Hepatic stellate cell (primary cell): Measurements from ENCODE around the gene ETV6.

Source experiments
- DNase-seq: peaks from one replicate; pipeline ENCODE4 v3.0.0; 2011; ENCODE audit warnings: low spot score

The ETV6 gene

DNA sequence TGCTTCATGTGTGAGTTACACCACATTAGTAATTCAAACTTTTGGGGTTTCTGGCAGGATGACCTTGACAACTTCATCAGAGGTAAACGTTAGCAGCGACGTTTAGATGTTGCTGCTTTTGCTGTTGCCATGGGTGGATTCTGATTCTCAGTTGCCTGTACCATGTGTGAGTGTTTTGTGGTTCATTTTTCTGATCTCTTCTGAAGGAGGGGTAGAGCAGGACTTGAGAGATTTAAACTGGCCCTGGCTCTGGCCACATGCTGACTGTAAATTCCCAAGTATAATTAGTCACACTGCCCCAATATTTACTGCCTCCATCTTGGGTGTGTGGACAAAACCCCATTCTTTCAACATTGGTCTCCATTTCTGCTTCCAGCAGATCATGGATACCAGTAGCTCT lies 110.4 kb downstream of the ETV6 start:
- no peak for DNase-seq

GRCh38 chr12:11761869-11762567 lies 112.5 kb downstream of the ETV6 start:
- DNase-seq = no peak

GRCh38 chr12:11762723-11763326 lies 113.4 kb downstream of the ETV6 start:
- no peak for DNase-seq

- peak; percentile 66 for DNase-seq
These were observed 114.5 kb downstream of the ETV6 start for GRCh38 chr12:11763760-11764520.

DNA sequence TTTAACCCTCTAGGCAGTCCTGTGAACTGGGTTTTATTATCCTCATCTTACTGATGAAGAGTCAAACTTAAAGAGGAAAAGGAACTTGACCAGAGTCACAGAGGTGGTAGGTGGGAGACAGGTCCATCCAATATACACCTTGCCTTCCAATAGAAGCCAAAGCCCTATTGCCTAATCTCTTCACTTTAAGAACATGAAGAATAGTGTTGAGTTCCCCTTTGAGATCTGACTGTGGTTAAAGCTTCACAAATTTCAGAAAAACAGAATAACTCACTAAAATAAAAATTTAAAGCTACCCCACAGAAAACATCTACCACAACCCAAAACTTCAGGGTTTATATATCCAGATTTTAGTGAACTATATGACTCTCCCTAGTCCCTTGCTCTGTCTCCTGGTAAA lies 115.4 kb downstream of the ETV6 start:
- no peak for DNase-seq

DNA sequence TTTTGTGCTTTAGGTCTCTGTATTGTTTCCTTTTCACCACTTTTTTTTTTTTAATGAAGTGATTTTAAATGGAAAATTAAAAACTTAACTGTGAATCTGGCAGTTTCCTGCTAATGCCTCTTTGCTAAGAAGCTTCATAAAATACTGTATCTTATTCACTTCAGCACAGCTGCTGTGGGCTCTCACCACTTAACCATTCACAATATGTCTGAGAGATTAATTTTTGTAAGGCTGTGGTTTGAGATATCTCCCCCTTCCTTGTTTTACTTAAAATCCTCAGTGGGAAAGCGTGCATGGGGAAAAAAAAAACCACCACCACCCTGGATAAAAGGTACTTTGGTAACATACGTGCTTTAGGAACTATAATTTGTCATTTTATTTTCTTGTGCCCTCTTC lies 115.9 kb downstream of the ETV6 start:
- no peak for DNase-seq

DNA sequence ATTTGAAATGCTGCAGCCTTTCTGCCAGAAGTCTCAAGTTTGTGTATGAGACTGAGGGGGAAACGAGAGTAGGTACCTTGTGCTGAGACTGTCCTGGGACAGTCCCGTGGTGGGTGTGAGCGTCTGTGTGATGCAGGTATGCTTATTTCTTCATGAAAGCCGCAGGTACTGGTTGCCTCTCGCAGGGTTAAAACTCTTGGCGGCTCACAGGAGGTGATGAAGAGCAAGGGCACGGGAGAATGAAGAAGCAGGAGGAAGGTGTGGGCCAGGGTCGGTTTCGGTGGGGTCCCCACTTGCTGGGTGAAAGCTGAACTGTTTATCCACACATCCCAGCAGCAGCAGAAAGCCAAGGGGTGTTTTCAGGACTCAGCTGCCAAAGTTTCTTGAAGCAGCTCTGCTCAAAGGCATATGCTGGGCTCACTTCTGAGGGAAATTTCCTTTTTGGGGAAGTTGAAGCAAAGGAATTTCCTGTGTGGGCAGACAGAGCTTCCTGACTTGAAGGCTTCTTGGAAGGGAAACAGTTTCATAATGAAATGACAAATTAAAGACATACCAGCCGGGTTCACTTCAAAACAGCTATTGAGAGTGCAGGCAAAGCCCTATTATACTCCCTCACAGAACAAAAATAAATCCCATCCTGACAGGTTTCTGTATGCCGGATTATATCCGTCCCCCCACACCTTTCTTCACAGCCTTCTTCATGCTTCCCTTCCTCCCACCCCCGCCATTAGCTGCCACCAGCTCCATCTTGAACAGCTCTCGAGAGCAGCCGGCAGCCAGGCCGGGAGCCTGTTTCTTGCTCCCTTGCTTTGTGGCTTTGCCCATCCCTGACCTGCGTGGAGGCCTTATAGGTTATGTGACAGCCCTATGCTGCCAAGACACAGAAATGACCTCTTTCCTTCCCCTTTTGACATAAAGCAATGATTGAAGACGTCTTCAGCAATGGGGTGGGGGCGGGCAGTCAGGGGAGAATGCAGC lies 116.6 kb downstream of the ETV6 start:
- peak; percentile 24 for DNase-seq

DNA sequence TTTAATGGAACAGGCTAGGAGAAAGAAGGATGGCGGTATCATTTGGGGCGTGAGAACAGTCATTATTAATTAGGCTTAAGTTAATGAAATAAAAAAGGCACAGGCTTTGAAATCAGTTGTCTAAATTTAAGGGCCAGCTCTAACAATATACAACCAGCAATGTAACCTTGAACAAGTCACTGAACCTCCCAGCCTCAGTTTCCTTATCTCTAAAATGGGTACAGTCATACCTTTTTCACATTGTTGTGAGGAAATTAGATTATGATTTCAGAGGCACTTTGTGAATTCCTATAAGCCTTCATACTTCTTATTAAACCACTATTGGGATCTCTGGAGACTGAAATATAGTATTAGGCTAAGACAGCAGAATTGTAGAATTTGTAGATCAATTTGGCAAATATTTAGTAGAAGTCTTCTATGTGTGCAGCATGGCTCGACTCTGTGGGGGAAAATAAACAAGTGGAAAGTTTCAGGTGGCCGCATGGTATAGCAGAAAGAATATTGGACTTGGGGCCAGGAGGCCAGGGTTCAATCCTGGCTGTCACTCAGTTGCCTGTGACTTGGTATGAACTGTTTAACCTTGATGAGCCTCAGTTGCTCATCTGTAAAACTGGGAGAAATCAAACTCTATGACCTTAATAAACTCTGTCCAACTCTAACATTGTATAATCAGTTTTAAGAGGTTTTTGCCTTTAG lies 117.7 kb downstream of the ETV6 start:
- DNase-seq = no peak

GRCh38 chr12:11767798-11768197 lies 118.3 kb downstream of the ETV6 start:
- DNase-seq = no peak

GRCh38 chr12:11768233-11768965 lies 118.9 kb downstream of the ETV6 start:
- no peak for DNase-seq

DNA sequence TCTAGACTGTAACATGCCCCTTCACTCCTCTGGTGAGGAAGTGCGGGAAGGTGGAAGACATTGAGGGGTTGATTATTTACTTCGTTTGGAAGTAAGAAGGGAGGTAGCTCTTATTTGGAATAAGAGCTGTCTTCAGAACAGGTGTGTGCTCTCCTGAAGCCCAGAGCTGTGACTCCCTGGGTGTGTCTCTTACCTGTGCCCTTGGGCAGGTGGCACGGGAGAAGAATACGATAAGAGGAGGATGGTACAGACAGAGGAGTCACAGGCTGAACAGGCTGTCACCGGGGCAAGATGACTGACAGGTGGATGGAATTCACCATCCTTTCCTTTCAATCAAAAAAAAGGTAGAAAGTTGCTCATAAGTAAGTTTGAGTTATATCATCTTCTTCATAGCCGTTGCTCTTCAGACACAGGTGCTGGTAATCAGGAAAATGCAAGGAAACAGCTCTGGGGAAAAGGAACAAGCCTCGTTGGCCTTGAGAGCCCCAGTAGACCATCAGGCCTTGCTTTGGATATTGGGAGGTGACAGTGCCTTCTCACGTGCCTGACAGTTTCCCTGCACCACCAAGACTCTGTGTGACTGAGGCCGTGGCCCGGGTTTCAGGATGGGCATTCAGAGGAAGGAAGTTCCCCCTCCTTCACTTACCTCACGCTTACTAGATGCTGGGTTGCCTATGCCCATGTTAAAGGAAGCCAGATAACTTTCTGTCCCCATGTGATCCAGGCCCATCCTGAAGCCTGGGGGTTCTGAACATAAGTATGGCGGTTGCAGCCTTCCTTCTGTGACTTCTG lies 120.4 kb downstream of the ETV6 start:
- DNase-seq = no peak

GRCh38 chr12:11771356-11771755 lies 121.9 kb downstream of the ETV6 start:
- DNase-seq = no peak

DNA sequence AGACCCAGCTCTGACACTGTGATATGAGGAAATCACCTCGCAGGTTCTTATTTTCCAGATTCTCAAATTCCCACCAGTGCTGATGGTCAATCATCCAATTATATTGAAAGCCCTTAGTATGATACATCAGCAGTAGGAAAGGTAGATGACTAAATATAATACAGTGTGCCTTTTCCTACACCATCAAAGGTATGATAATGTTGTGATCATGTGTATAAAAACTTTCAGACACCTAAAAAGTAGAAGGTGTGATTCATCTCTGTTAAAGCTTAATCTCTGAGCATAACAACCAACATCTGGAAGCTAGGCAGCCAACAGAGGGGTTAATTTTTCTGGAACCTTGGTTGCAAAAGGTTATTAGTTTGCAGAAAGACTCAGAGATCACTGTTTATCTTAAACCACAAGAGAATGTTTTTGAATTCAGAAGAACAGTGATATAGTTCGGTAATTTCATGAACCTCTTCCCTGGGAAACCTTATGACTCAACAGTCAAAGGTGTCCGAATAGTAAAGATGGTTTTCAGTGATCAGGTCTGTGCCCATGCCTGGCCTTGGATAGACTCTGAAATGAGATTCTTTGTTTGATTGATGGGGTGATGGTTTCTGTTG lies 122.5 kb downstream of the ETV6 start:
- DNase-seq = no peak

- DNase-seq = no peak
These were observed 124.6 kb downstream of the ETV6 start for GRCh38 chr12:11773889-11774677.

DNA sequence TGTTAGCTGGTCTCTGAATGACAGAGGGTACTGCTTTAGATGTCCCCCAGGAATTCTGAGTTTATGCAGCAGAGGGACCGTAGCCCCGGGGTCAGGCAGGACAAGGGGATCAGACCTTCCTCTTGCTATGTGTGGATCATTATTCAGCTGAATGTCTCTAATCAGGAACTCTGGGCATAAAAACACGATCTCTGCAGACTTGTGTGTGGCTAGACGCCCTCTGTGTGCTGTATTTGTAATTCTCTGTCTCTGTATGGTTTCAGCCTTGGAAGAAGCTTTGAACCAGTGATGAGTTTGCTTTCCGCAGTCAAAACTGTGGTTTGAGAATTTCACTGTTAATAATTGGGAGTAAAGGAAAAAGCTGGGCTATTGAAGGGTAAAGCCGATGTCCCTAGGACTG lies 125.3 kb downstream of the ETV6 start:
- no peak for DNase-seq

GRCh38 chr12:11776316-11776715 lies 126.8 kb downstream of the ETV6 start:
- no peak for DNase-seq

GRCh38 chr12:11777451-11777850 lies 128.0 kb downstream of the ETV6 start:
- DNase-seq = no peak

GRCh38 chr12:11777962-11778361 lies 128.5 kb downstream of the ETV6 start:
- DNase-seq = no peak
